Measurements from ENCODE around the gene ANXA11.

Gene ANXA11

DNA sequence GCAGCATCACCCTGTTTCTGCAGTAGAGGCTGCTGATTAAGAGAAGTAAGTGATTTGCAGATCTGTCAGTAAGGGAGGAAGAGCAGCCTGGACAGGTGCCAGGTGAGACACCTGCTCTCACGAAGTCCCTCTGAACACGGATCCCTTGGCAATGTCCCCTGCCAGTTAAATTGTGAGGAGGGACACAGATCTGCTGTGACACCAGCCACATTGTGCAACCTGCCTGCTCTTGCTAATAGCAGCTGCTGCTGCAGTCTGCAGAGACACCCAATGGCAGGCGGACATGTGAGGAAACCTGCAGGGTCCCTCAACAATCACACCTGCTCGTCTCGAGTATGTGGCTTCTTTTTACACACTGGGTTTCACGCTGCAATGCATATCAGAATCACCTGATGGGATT, 31.9 kb downstream of the ANXA11 start:
- DNase-seq (ENCODE audit: insufficient read length, low spot score) (no peak), FAIRE-seq (no peak)
- no peak for TF ChIP-seq CTCF (IDR thresholded peaks at IDR 0.05; ENCODE audit: insufficient read depth, missing control alignments)

GRCh38 chr10:80172896-80173295, 32.4 kb downstream of the ANXA11 start:
- DNase-seq (ENCODE audit: insufficient read length, low spot score) (no peak), FAIRE-seq (no peak)
- TF ChIP-seq CTCF (IDR thresholded peaks at IDR 0.05; ENCODE audit: insufficient read depth, missing control alignments): no peak

- FAIRE-seq: no peak
- no peak for DNase-seq (ENCODE audit: insufficient read length, low spot score)
- no peak for TF ChIP-seq CTCF (IDR thresholded peaks at IDR 0.05; ENCODE audit: insufficient read depth, missing control alignments)
Observed at GRCh38 chr10:80171248-80171660, 34.1 kb downstream of the ANXA11 start.

- FAIRE-seq: no peak
- TF ChIP-seq CTCF (IDR thresholded peaks at IDR 0.05; ENCODE audit: insufficient read depth, missing control alignments): no peak
- no peak for DNase-seq (ENCODE audit: insufficient read length, low spot score)
Observed at GRCh38 chr10:80170641-80171040, 34.7 kb downstream of the ANXA11 start.

DNA sequence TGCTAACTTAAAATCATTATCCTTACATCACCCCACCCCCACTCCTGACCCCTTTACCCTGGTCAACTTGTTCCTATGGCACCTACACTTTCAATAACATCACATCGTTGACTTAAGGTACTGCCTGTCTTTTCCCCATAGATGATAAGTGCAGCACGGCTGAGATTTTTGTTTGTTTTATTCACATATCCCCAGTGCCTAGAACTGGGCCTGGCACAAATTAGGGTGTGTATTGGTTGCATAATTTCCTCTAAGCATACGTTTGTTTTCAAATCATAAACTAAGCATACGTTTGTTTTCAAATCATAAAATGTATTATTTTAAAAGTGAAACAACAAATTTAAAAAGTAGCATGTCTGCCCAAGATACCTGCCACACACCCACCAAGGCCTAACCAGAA, 35.3 kb downstream of the ANXA11 start:
- TF ChIP-seq CTCF (IDR thresholded peaks at IDR 0.05; ENCODE audit: insufficient read depth, missing control alignments): no peak
- FAIRE-seq (no peak), DNase-seq (ENCODE audit: insufficient read length, low spot score) (no peak)

GRCh38 chr10:80168679-80169380, 36.5 kb downstream of the ANXA11 start:
- FAIRE-seq: no peak
- no peak for TF ChIP-seq CTCF (IDR thresholded peaks at IDR 0.05; ENCODE audit: insufficient read depth, missing control alignments)
- DNase-seq (ENCODE audit: insufficient read length, low spot score): no peak

DNA sequence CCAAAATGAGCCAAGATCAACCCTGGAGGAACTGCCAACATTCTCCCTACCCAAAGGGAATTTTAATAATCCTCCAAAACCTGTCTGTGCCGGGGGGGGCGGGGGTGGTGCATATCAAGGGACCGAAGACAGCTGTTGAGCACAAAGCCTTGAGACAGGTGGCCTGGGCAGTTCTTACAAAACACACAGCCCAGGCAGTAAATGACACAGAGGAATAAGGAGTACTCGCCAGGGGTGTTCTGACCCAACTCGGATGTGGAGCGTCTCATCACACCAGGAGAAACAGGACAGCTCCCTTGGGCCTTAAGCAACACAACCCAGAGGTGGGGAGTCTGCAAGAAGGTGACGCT, 37.2 kb downstream of the ANXA11 start:
- DNase-seq (ENCODE audit: insufficient read length, low spot score): no peak
- TF ChIP-seq CTCF (IDR thresholded peaks at IDR 0.05; ENCODE audit: insufficient read depth, missing control alignments): no peak
- FAIRE-seq: no peak
